Sigmoid colon (tissue), 7 donors: ENCODE data around the gene PRKN. TPM values are rescaled to one million over a fixed set of nuclear protein-coding genes. Genes with fewer than 3 reads are reported as not detected.
A peak's percentile ranks its signal among the peaks of the same experiment; 100 is the strongest.

Experiments used
- DNase-seq: peaks from one replicate; pipeline ENCODE4 v3.0.0-alpha.2; 2019
- H3K27ac ChIP-seq, 4 donors: fragments of 200-600 bp; sonication (generic); one replicate each; pipeline ENCODE4 v1.5.1; 2016 to 2019; ENCODE audit warnings: mild to moderate bottlenecking in 1 of 4
- H3K27me3 ChIP-seq, 3 donors: fragments of 200-600 bp; sonication (generic); one replicate each; pipeline ENCODE4 v1.5.1; 2019; ENCODE audit warnings: mild to moderate bottlenecking in 1 of 3
- H3K36me3 ChIP-seq, 4 donors: fragments of 200-600 bp; sonication (generic); one replicate each; pipeline ENCODE4 v1.5.1; 2016 to 2019
- H3K4me1 ChIP-seq, 4 donors: fragments of 200-600 bp; sonication (generic); one replicate each; pipeline ENCODE4 v1.5.1; 2017 to 2019
- H3K4me3 ChIP-seq, 4 donors: fragments of 200-600 bp; sonication (generic); one replicate each; pipeline ENCODE4 v1.5.1; 2017 to 2019; ENCODE audit warnings: mild to moderate bottlenecking in 2 of 4, moderate library complexity in 1 of 4
- H3K9me3 ChIP-seq, 4 donors: fragments of 200-600 bp in 3 of 4; sonication (generic) in 3 of 4; one replicate each; pipeline versions ENCODE4 v1.5.1 to v1.6.1; 2013 to 2019
- EP300 ChIP-seq, 4 donors: sonication (generic); formaldehyde crosslinking; IDR thresholded peaks; one replicate each; pipeline ENCODE4 v1.6.1; 2017; ENCODE audit warnings: antibody characterized with exemption in 4 of 4
- POLR2A ChIP-seq, 2 donors: fragments of 450-650 bp; IDR thresholded peaks; one replicate each; pipeline ENCODE4 v1.6.1; 2016; ENCODE audit warnings: antibody characterized with exemption in 2 of 2, mild to moderate bottlenecking in 2 of 2, moderate library complexity in 2 of 2
- POLR2AphosphoS5 ChIP-seq, 4 donors: sonication (generic); formaldehyde crosslinking; IDR thresholded peaks; one replicate each; pipeline ENCODE4 v1.6.1; 2017; ENCODE audit warnings: antibody characterized with exemption in 4 of 4
- WGBS, 2 donors: extraction: QIAGEN DNeasy Blood & Tissue Kit; methylation state at CpG; one replicate each; pipeline ENCODE4 v1.1.7; 2013; 5-methylcytosine and 5-hydroxymethylcytosine counted together
- intact Hi-C: fragments of 100-400 bp; cut with DNase I; formaldehyde crosslinking; loops from one replicate; pipeline ENCODE4 v1.15.1; 2023
- polyA plus RNA-seq, 3 donors: library from polyadenylated mRNA; stranded (reverse); fragments of 200-250 nt; gene quantifications; one replicate each; pipeline ENCODE4 v1.2.3, GENCODE V29; 2013
- total RNA-seq, 4 donors: library from RNA; depleted of rRNA; stranded (reverse); fragments of >200 nt; gene quantifications; one replicate each; pipeline ENCODE4 v1.1.0, GENCODE V29; 2016
- TF ChIP-seq, protein P1 (sequence below), 4 experiments: fragments of 450-650 bp in 3 of 4; fragments of 200-600 bp in 1 of 4; IDR thresholded peaks; one replicate each; pipeline ENCODE4 v1.5.1; 2016 to 2019; ENCODE audit warnings: antibody characterized with exemption in 4 of 4, mild to moderate bottlenecking in 3 of 4, moderate library complexity in 2 of 4
- donor health status: healthy with polysubstance abuse.
- donor health status: Bipolar disorder and iron deficiency.
- donor health status: healthy.

Gene PRKN
- total and polyA plus RNA-seq, 7 donors, result 0.38 to 173 (median 9.7) TPM

DNA sequence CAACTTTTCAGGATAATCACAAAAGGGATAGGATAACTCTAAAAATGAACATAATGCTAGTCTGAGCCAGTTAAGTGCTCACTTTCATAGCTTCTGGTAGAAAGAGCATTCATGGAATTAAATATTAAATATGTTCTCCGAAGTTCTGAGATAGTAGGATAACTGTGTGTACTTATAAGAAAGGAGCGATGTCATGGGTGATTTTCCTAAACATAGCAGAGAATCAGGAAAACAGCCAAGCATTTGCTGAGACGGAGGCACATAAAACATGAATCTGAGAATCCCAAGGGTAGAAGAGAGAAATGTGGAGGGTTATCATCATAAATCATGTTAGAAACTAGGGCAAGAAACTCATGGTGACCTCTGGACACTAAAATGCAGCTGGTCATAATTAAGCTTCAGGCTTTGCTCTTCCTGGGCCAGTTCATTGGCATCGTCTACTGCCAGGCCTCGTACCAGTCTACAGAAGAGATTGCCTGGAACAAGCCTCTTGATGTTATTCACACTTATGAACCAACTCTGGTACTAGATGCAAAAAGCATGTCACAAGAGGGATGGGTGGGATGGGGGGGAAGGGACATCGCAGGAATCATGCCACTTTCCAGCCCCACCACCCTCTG, 436.6 kb downstream of the PRKN start:
- peaks cover 0 to 14% (median 11%) of the 10 kb centered on the region in 4 donors for H3K4me1 ChIP-seq
- no peaks in the 10 kb centered on the region for H3K9me3 ChIP-seq
- 79 to 86% methylated on average over 6 of the region's 6 CpGs for WGBS, 2 donors
- H3K36me3 ChIP-seq, result no peaks in the 10 kb centered on the region
- H3K4me3 ChIP-seq, result no peak overlapping the region
- intact Hi-C loops, result no loop called here
- TF ChIP-seq, protein P1, sequence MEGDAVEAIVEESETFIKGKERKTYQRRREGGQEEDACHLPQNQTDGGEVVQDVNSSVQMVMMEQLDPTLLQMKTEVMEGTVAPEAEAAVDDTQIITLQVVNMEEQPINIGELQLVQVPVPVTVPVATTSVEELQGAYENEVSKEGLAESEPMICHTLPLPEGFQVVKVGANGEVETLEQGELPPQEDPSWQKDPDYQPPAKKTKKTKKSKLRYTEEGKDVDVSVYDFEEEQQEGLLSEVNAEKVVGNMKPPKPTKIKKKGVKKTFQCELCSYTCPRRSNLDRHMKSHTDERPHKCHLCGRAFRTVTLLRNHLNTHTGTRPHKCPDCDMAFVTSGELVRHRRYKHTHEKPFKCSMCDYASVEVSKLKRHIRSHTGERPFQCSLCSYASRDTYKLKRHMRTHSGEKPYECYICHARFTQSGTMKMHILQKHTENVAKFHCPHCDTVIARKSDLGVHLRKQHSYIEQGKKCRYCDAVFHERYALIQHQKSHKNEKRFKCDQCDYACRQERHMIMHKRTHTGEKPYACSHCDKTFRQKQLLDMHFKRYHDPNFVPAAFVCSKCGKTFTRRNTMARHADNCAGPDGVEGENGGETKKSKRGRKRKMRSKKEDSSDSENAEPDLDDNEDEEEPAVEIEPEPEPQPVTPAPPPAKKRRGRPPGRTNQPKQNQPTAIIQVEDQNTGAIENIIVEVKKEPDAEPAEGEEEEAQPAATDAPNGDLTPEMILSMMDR (IDR thresholded peaks at IDR 0.05), result no peak
- TF ChIP-seq EP300 (IDR thresholded peaks at IDR 0.05) (no peak), POLR2AphosphoS5 (IDR thresholded peaks at IDR 0.05) (no peak), POLR2A (IDR thresholded peaks at IDR 0.05) (no peak)
- H3K27me3 ChIP-seq, result no peaks in the 10 kb centered on the region
- peak overlapping the region in 1 of 4 donors; percentile 16 for H3K27ac ChIP-seq
- no peak for DNase-seq

- H3K27ac ChIP-seq, result no peak overlapping the region
- no peaks in the 10 kb centered on the region for H3K36me3 ChIP-seq
- WGBS, 2 donors, result 84 to 90% methylated on average over 4 of the region's 4 CpGs
- intact Hi-C loops, result no loop called here
- no peak for DNase-seq
- no peaks in the 10 kb centered on the region for H3K27me3 ChIP-seq
- no peak overlapping the region for H3K4me3 ChIP-seq
- peaks cover 0 to 14% (median 11%) of the 10 kb centered on the region in 4 donors for H3K4me1 ChIP-seq
- TF ChIP-seq POLR2AphosphoS5 (IDR thresholded peaks at IDR 0.05), result no peak
- TF ChIP-seq POLR2A (IDR thresholded peaks at IDR 0.05), result no peak
- no peak for TF ChIP-seq EP300 (IDR thresholded peaks at IDR 0.05)
- TF ChIP-seq, protein P1 (IDR thresholded peaks at IDR 0.05), result no peak
- no peaks in the 10 kb centered on the region for H3K9me3 ChIP-seq
Measured at GRCh38 chr6:162289972-162290371, 437.6 kb downstream of the PRKN start.

DNA sequence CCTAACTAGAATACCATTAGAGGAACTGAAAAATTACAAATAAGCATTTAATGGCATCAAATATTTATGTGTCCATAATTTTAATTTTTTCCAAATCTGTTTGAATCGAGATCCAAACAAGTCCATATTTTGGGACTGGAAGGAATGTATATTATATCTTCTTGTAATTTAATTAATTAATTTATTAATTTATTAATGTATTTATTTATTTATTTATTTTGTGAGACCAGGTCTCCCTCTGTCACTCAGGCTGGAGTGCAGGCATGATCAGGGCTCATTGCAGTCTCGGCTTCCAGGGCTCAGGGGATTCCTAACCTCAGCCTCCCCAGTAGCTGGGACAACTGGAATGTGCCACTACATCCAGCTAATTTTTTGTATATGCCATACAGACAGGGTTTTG, 453.6 kb downstream of the PRKN start:
- TF ChIP-seq POLR2A (IDR thresholded peaks at IDR 0.05), result no peak
- TF ChIP-seq POLR2AphosphoS5 (IDR thresholded peaks at IDR 0.05), result no peak
- TF ChIP-seq EP300 (IDR thresholded peaks at IDR 0.05), result no peak
- TF ChIP-seq, protein P1 (IDR thresholded peaks at IDR 0.05), result no peak
- H3K27ac ChIP-seq, result no peak overlapping the region
- no peak overlapping the region for H3K4me3 ChIP-seq
- WGBS, 2 donors, result 91 to 93% methylated on average over 2 of the region's 2 CpGs
- H3K4me1 ChIP-seq, result no peaks in the 10 kb centered on the region
- H3K36me3 ChIP-seq, result no peaks in the 10 kb centered on the region
- no peaks in the 10 kb centered on the region for H3K9me3 ChIP-seq
- H3K27me3 ChIP-seq, result no peaks in the 10 kb centered on the region
- no peak for DNase-seq
- intact Hi-C loops, result no loop called here

- H3K4me1 ChIP-seq, result no peaks in the 10 kb centered on the region
- intact Hi-C loops, result no loop called here
- 79 to 92% methylated on average over 5 of the region's 5 CpGs for WGBS, 2 donors
Measured at GRCh38 chr6:162271922-162272321, 455.6 kb downstream of the PRKN start.

More at GRCh38 chr6:162271922-162272321, 455.6 kb downstream of the PRKN start:
- H3K9me3 ChIP-seq, result no peaks in the 10 kb centered on the region
- TF ChIP-seq, protein P1 (IDR thresholded peaks at IDR 0.05), result no peak
- TF ChIP-seq POLR2AphosphoS5 (IDR thresholded peaks at IDR 0.05) (no peak), POLR2A (IDR thresholded peaks at IDR 0.05) (no peak), EP300 (IDR thresholded peaks at IDR 0.05) (no peak)
- no peaks in the 10 kb centered on the region for H3K27me3 ChIP-seq
- no peak for DNase-seq
- H3K4me3 ChIP-seq, result no peak overlapping the region
- no peak overlapping the region for H3K27ac ChIP-seq
- no peaks in the 10 kb centered on the region for H3K36me3 ChIP-seq
